ENCODE results near the gene TRIM56. TPM values are rescaled to one million over a fixed set of nuclear protein-coding genes. Genes with fewer than 3 reads are reported as not detected.
"Not testable (repeated sequence)": the region's sequence is repeated elsewhere in the genome, so short reads cannot be mapped to it uniquely, and the experiment has no call there.

TRIM56 gene
- polyA plus RNA-seq, 1 of the 3 experiments (the other 2 are of a cell fraction): 2.5 TPM

DNA sequence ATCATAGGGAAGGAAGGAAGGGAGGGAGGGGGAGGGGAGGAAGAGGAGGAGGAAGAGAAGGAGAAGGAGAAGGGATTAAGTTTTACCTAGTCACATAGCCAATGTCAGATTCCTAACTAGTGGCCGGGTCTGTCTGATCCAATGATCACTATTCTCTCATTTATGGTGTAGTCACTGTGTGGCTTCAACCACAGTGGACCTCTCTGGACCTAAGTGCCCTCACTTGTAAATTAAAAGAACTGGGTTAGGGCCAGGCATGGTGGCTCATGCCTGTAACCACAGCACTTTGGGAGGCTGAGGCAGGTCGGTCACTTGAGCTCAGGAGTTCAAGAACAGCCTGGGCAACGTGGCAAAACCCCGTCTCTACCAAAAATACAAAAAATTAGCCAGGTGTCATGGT, 35.0 kb downstream of the TRIM56 start (continued):
- TF ChIP-seq GABPA (IDR thresholded peaks at IDR 0.05; ENCODE audit: low read depth): no peak
- TF ChIP-seq GATA2 (CRISPR knock-in tag; IDR thresholded peaks at IDR 0.05): no peak
- no peak for TF ChIP-seq SIN3A (IDR thresholded peaks at IDR 0.05; ENCODE audit: borderline replicate concordance, low read depth, low read length)
- TF ChIP-seq TAF1 (IDR thresholded peaks at IDR 0.05; ENCODE audit: borderline replicate concordance, low read depth, low read length): no peak
- no peak for TF ChIP-seq NFIC (IDR thresholded peaks at IDR 0.05; ENCODE audit: borderline replicate concordance)

DNA sequence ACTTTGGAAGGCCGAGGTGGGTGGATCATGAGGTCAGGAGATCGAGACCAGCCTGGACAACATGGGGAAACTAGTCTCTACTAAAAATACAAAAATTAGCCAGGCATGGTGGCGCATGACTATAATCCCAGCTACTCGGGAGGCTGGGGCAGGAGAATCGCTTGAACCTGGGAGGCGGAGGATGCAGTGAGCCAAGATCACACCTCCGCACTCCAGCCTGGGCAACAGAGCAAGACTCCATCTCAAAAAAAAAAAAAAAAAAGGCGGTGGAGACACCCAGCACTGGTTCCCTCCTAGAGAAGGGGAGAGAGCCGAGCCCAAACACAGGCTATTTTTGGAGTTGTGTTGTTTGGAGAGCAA, 36.3 kb downstream of the TRIM56 start:
- Histone ChIP-seq H3K4me2 (0 out of 2 replicates have a peak overlapping the region, but pooled peaks have one; percentile 6), H3K9ac (peak overlapping the region; percentile 32), H3K27ac (ENCODE audit: low read depth in 2 of 2, low read length in 1 of 2) (peak overlapping the region; percentile 69 to 98; a peak in 3 of 4 replicates), H3K4me1 (ENCODE audit: control insufficient read depth in 1 of 2, insufficient read depth in 2 of 2, low read depth in 1 of 2, low read length in 1 of 2) (peaks cover 14 to 66% of the 10 kb centered on the region in 2 experiments; a peak in 3 of 4 replicates), H3K79me2 (ENCODE audit: insufficient read depth) (peaks cover 48% of the 10 kb centered on the region), H3F3A (replicated peaks; ENCODE audit: insufficient read depth) (peaks cover 79% of the 10 kb centered on the region)
- POLR2A ChIA-PET; H3K27me3 ChIP-seq (ENCODE audit: insufficient read depth); H3K36me3 ChIP-seq (replicated peaks in 1 of 2; ENCODE audit: control insufficient read depth in 1 of 2, insufficient read depth in 2 of 2, low read length in 1 of 2); H3K9me3 ChIP-seq; DNase-seq; H2AFZ ChIP-seq (ENCODE audit: low read depth); H3K9me2 ChIP-seq; H4K20me1 ChIP-seq (ENCODE audit: insufficient read depth); H3K4me3 ChIP-seq (ENCODE audit: low read depth in 2 of 2, low read length in 1 of 2): not testable (repeated sequence)
- 64% methylated on average over 9 of the region's 9 CpGs for WGBS (ENCODE audit: low lambda C conversion rate)
- CTCF ChIA-PET: interaction anchor here (1.4 to 3.4 kb wide), 2 partner anchors 16 to 27 kb away, joined by 4 to 19 read pairs; no protein-coding TSS in a partner anchor

DNA sequence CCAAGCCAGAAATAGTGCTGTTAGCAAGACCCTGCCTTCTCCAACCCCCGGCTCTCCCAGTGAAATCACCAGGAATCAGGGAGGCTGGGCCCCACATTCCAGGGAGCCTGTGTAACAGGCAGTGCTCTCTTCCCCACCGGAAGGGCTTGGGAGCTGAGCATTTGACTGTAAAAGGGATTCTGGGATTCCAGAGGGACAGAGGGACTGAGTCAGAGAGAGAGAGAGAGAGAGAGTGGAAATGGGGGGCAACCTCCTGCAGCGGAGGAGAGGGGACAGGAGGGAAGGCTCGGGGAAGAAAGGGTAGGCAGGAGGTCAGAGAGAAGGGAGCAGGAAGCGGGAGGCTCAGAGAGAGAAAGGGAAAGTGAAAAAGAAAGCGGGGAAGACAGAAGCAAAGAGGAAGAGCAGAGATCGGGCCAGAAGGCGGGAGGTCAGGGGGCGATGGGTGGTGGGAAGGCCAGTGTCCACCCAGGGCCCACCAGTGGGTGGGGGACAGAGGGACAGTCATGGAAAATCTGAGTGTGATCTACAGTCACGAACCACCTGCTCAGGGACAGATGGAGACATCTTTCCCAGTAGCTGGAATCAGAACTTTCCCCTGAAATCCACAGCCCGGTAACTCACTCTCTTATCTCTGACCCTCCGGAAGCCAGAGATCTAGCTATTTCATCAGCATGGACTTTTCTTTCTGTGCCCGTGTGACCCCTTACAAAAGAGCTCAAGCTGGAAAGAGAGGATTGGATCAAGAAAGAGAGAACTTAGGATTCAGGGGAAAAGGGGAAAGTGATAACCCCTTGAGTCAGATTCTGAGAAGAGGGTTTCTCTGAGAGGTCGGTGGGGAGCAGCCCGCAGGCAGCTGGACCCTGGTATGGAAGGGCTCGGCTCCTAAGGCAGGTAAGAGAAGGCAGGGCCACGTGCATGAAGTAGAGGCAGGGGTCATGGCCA, 37.0 kb downstream of the TRIM56 start:
- Histone ChIP-seq H3K9ac (peak overlapping the region; percentile 69), H3F3A (replicated peaks; ENCODE audit: insufficient read depth) (peaks cover 77% of the 10 kb centered on the region), H4K20me1 (ENCODE audit: insufficient read depth) (peaks cover 2% of the 10 kb centered on the region), H3K79me2 (ENCODE audit: insufficient read depth) (peaks cover 51% of the 10 kb centered on the region), H3K27ac (ENCODE audit: low read depth in 2 of 2, low read length in 1 of 2) (peak overlapping the region; percentile 69 to 98; a peak in 3 of 4 replicates), H3K9me3 (no peaks in the 10 kb centered on the region), H3K4me2 (peak overlapping the region; percentile 69), H3K4me3 (ENCODE audit: low read depth in 2 of 2, low read length in 1 of 2) (peak overlapping the region; percentile 10 to 28; a peak in 3 of 4 replicates), H3K4me1 (ENCODE audit: control insufficient read depth in 1 of 2, insufficient read depth in 2 of 2, low read depth in 1 of 2, low read length in 1 of 2) (peaks cover 17 to 60% of the 10 kb centered on the region in 2 experiments; a peak in 3 of 4 replicates), H3K9me2 (no peaks in the 10 kb centered on the region), H3K36me3 (replicated peaks in 1 of 2; ENCODE audit: control insufficient read depth in 1 of 2, insufficient read depth in 2 of 2, low read length in 1 of 2) (peaks cover 0 to 2% of the 10 kb centered on the region in 2 experiments), H2AFZ (ENCODE audit: low read depth) (no peak overlapping the region), H3K27me3 (ENCODE audit: insufficient read depth) (no peaks in the 10 kb centered on the region)
- no peak for DNase-seq
- CTCF ChIA-PET: interaction anchor here (1.4 to 3.4 kb wide), 4 partner anchors 16 to 228 kb away, joined by 4 to 19 read pairs (median 12); no protein-coding TSS in a partner anchor
- POLR2A ChIA-PET: interaction anchor here (0.6 to 0.7 kb wide), 2 partner anchors 43 to 209 kb away, joined by 3 read pairs; partner anchors contain the start of gene VGF
- 23% methylated on average over 17 of the region's 17 CpGs for whole genome bisulfite sequencing (ENCODE audit: low lambda C conversion rate)
- TF ChIP-seq RXRA (IDR thresholded peaks at IDR 0.05; ENCODE audit: borderline replicate concordance, low read depth): peak; percentile 96
- TF ChIP-seq, protein P1, sequence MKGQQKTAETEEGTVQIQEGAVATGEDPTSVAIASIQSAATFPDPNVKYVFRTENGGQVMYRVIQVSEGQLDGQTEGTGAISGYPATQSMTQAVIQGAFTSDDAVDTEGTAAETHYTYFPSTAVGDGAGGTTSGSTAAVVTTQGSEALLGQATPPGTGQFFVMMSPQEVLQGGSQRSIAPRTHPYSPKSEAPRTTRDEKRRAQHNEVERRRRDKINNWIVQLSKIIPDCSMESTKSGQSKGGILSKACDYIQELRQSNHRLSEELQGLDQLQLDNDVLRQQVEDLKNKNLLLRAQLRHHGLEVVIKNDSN (IDR thresholded peaks at IDR 0.05; ENCODE audit: borderline replicate concordance, low read depth): no peak
- TF ChIP-seq RFX5 (IDR thresholded peaks at IDR 0.05; ENCODE audit: low read length): no peak
- TF ChIP-seq JUND (IDR thresholded peaks at IDR 0.05): peak; percentile 95
- no peak for TF ChIP-seq CHD2 (IDR thresholded peaks at IDR 0.05; ENCODE audit: low read length, partially characterized antibody)
- no peak for TF ChIP-seq RAD21 (IDR thresholded peaks at IDR 0.05; ENCODE audit: low read length)
- peak; percentile 99 for TF ChIP-seq TEAD4 (IDR thresholded peaks at IDR 0.05; ENCODE audit: borderline replicate concordance, insufficient read depth)
- no peak for TF ChIP-seq GATA2 (CRISPR knock-in tag; IDR thresholded peaks at IDR 0.05)
- TF ChIP-seq FOXM1 (IDR thresholded peaks at IDR 0.05; ENCODE audit: low read depth): peak; percentile 92
- peak; percentile 99 for TF ChIP-seq FOSL2 (IDR thresholded peaks at IDR 0.05; ENCODE audit: borderline replicate concordance, low read depth)
- peak; percentile 100 for TF ChIP-seq MEF2A (IDR thresholded peaks at IDR 0.05; ENCODE audit: borderline replicate concordance, low read depth)
- TF ChIP-seq, protein P2, sequence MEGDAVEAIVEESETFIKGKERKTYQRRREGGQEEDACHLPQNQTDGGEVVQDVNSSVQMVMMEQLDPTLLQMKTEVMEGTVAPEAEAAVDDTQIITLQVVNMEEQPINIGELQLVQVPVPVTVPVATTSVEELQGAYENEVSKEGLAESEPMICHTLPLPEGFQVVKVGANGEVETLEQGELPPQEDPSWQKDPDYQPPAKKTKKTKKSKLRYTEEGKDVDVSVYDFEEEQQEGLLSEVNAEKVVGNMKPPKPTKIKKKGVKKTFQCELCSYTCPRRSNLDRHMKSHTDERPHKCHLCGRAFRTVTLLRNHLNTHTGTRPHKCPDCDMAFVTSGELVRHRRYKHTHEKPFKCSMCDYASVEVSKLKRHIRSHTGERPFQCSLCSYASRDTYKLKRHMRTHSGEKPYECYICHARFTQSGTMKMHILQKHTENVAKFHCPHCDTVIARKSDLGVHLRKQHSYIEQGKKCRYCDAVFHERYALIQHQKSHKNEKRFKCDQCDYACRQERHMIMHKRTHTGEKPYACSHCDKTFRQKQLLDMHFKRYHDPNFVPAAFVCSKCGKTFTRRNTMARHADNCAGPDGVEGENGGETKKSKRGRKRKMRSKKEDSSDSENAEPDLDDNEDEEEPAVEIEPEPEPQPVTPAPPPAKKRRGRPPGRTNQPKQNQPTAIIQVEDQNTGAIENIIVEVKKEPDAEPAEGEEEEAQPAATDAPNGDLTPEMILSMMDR (IDR thresholded peaks at IDR 0.05): no peak
- TF ChIP-seq, protein P3, sequence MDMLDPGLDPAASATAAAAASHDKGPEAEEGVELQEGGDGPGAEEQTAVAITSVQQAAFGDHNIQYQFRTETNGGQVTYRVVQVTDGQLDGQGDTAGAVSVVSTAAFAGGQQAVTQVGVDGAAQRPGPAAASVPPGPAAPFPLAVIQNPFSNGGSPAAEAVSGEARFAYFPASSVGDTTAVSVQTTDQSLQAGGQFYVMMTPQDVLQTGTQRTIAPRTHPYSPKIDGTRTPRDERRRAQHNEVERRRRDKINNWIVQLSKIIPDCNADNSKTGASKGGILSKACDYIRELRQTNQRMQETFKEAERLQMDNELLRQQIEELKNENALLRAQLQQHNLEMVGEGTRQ (IDR thresholded peaks at IDR 0.05; ENCODE audit: borderline replicate concordance, low read depth, low read length): no peak
- peak; percentile 93 for TF ChIP-seq SIN3A (IDR thresholded peaks at IDR 0.05; ENCODE audit: borderline replicate concordance, low read depth, low read length)
- TF ChIP-seq EP300 (IDR thresholded peaks at IDR 0.05; ENCODE audit: borderline replicate concordance in 1 of 2, low read depth in 1 of 2, low read length in 1 of 2): peak in 1 of 2 experiments; percentile 99; a peak in 2 of 4 replicates
- peak; percentile 80 for TF ChIP-seq GABPA (IDR thresholded peaks at IDR 0.05; ENCODE audit: low read depth)
- TF ChIP-seq, protein P4, sequence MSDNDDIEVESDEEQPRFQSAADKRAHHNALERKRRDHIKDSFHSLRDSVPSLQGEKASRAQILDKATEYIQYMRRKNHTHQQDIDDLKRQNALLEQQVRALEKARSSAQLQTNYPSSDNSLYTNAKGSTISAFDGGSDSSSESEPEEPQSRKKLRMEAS (IDR thresholded peaks at IDR 0.05; ENCODE audit: low read depth): peak; percentile 87
- TF ChIP-seq POLR2AphosphoS5 (IDR thresholded peaks at IDR 0.05; ENCODE audit: low read depth, low read length): peak; percentile 94
